ENCODE measurements around the gene STON1.
"Not testable (repeated sequence)": the region's sequence is repeated elsewhere in the genome, so short reads cannot be mapped to it uniquely, and the experiment has no call there.

STON1 gene

GRCh38 chr2:48530033-48530811 lies at the start of gene STON1:
Gene STON1, plus strand, starts transcription at chr2:48530154. Its CDS starts 50,480 bp downstream, at chr2:48580634.
- peak in 5 of 6 experiments; percentile 4 to 36 (median 18) for DNase-seq

- DNase-seq, result no peak
These were observed 49.4 kb upstream of the STON1 start for GRCh38 chr2:48480526-48480925.

GRCh38 chr2:48482313-48482712 lies 47.6 kb upstream of the STON1 start:
- DNase-seq, result no peak

GRCh38 chr2:48482769-48483168 lies 47.2 kb upstream of the STON1 start:
- no peak for DNase-seq

- no peak for DNase-seq
These were observed 46.4 kb upstream of the STON1 start for GRCh38 chr2:48483506-48483905.

- DNase-seq, result no peak
These were observed 46.0 kb upstream of the STON1 start for GRCh38 chr2:48483916-48484315.

- no peak for DNase-seq
These were observed 41.4 kb upstream of the STON1 start for GRCh38 chr2:48488545-48488944.

- no peak for DNase-seq
These were observed 33.1 kb upstream of the STON1 start for GRCh38 chr2:48496849-48497248.

- DNase-seq, result no peak
These were observed 25.2 kb upstream of the STON1 start for GRCh38 chr2:48504647-48505327.

GRCh38 chr2:48507111-48507510 lies 22.8 kb upstream of the STON1 start:
- DNase-seq, result no peak

GRCh38 chr2:48508461-48509124 lies 21.4 kb upstream of the STON1 start:
- no peak for DNase-seq

GRCh38 chr2:48510329-48510728 lies 19.6 kb upstream of the STON1 start:
- DNase-seq, result no peak

GRCh38 chr2:48511849-48512470 lies 18.0 kb upstream of the STON1 start:
- no peak for DNase-seq

GRCh38 chr2:48512571-48512970 lies 17.4 kb upstream of the STON1 start:
- no peak for DNase-seq

GRCh38 chr2:48514348-48515003 lies 15.5 kb upstream of the STON1 start:
- DNase-seq, result no peak

GRCh38 chr2:48515513-48515985 lies 14.4 kb upstream of the STON1 start:
- no peak for DNase-seq

- DNase-seq, result no peak
These were observed 10.4 kb upstream of the STON1 start for GRCh38 chr2:48519593-48519992.

- not testable (repeated sequence) for DNase-seq
These were observed 5.2 kb upstream of the STON1 start for GRCh38 chr2:48524756-48525155.

- DNase-seq, result no peak
These were observed 4.5 kb upstream of the STON1 start for GRCh38 chr2:48525269-48525943.

GRCh38 chr2:48527226-48527885 lies 2.6 kb upstream of the STON1 start:
- DNase-seq, result no peak

GRCh38 chr2:48528431-48528830 lies 1.5 kb upstream of the STON1 start:
- no peak for DNase-seq

GRCh38 chr2:48529194-48529593 lies 760 bp upstream of the STON1 start:
- no peak for DNase-seq
